Stimulated activated CD8-positive, alpha-beta memory T cell treated with anti-CD3 and anti-CD28 coated beads, Interleukin-4, amount 100 ng/mL, for 1 hour (primary cell): ENCODE results near the gene SOSTDC1.
A peak's percentile ranks its signal among the peaks of the same experiment; 100 is the strongest.
"Not testable (repeated sequence)": the region's sequence is repeated elsewhere in the genome, so short reads cannot be mapped to it uniquely, and the experiment has no call there.

Source experiments
- DNase-seq, 2 donors: peaks; one replicate each; pipeline ENCODE4 v3.0.0-alpha.2; 2020; ENCODE audit warnings: low read depth in 2 of 2, low spot score in 1 of 2

Gene SOSTDC1

DNA sequence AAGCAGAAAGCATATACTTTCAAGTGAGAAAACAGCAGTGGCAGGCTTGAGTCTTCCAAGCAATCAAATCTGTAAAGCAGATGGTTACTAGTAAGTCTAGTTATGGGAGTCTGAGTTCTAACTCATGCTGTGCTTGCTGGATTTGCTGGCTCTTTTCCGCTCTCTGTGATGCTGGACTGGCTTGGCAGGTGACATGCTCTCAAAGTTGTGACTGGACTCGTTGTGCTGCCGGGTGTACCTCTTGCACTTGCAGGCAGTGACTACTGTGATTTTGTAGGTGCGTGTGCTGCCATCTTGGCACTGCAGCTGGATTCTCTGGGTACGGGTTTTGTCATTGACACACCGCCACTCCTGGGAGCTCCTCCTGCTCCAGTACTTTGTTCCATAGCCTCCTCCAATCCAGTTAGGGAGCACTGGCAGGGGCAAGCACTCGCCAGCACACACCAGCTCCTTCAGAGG lies 3.1 kb downstream of the SOSTDC1 start:
- DNase-seq = no peak

DNA sequence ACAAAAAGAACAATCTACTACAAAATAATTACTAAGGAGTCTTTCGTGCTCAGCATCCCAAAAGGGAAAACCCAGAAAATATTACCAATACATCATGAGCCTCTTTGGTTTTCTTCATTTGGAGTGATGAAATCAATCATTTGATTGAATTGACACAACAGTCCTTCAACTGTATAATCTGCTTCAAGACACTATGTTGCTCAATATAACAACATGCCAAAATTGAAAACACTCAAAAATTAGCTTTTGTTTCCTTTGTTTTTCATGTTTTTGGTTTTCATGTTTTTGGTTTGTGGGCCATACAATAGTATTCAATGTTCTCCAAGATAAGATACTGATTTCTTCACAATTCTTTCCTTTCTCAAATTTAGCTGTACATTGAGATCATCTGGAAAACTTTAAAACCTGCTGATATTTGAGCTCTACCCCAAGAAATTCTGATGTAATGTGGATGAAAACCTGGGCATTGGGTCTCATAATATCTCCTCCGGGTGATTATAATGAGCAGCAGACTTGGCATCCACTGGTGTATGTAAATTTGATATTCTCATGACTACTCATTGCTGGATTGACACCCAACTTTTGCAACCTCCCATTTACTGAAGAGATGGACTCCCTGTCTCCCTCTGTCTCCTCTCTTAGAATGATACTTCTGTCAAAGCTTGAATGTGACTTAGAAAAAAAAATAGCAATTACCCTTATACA lies 4.6 kb downstream of the SOSTDC1 start:
- DNase-seq = no peak

DNA sequence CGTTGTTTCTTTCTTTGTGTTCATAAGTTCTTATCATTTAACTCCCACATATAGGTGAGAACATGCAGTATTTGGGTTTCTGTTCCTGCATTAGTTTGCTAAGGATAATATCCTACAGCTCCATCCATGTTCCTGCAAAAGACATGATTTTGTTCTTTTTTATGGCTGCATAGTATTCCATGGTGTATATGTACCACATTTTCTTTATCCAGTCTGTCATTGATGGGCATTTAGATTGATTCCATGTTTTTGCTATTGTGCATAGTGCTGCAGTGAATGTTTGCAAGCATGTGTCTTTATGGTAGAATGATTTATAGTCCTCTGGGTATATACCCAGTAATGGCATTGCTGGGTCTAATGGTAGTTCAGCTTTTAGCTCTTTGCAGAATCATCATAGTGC lies 9.2 kb downstream of the SOSTDC1 start:
- not testable (repeated sequence) for DNase-seq

DNA sequence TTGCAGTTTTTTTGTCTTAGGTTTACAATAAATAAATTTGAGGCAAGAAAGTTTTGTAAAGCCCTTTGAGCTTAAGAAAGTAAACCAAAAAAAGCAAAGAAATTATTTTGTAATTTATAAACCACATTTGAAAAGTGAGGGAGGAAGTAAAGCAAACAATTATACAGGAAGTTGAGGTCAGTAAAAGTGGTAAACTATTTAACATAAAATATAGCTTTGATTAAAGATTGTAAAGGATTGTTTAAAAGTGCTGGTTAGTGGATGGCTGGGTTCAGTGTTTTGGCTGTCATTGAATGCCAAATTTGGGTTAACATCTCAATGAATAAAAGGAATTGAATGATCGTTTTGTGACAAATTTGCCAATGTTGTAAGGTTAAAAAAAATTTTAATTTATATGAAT lies 9.9 kb downstream of the SOSTDC1 start:
- DNase-seq = no peak

DNA sequence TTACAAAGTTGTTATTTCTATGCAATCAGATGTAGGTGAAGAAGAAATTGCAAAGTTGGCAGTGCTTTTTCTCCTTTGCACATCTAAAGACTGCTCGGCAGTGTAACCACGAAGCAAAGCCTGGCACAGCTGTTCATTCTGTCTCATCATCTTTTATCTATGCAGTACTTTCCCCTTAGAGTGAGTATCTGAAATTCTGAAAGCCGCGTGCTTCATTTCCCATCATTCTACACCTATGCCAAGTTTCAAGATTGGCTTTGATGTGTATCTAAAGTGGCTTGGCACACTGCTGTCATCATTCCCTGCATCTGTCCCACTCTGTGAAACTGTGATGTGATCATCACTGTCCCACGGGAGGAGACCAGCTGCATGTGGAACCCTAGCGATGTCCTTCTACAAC lies 15.2 kb downstream of the SOSTDC1 start:
- no peak for DNase-seq

DNA sequence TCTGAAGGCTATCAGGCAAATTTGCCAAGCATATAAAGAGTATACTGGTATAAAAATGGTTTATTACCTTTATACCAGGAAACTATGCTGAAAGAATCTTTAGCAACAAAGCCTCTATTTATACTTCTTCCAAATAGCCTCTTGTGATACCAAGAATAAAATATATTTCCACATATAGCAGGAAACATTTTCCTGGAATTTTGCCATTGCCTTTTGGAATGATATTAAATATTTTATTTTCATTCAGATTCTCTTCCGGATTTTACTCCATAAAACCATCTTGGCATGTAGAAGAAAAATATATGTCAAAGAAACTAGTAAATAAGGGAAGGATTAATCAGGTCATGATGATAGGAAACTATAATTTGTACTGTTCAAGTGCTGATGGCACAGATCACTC lies 17.7 kb downstream of the SOSTDC1 start:
- DNase-seq = no peak

DNA sequence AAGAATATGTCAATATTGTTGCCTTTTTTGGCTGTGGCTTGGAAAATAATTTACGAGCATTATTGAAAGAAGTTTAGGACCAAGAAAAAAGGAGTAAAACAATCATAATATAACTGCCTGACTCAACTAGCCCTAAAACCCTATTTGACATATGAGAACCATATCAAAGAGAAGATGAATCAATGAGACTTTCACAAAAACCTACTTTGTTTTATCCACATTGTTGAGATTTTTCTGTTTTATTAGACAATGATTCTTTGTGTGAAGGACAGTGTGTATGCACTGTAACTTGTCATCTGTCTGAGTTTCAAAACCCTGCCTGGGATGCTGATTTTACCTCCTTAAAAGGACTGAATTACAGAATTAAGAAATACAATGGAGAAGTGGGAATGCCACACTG lies 19.0 kb downstream of the SOSTDC1 start:
- DNase-seq = no peak

DNA sequence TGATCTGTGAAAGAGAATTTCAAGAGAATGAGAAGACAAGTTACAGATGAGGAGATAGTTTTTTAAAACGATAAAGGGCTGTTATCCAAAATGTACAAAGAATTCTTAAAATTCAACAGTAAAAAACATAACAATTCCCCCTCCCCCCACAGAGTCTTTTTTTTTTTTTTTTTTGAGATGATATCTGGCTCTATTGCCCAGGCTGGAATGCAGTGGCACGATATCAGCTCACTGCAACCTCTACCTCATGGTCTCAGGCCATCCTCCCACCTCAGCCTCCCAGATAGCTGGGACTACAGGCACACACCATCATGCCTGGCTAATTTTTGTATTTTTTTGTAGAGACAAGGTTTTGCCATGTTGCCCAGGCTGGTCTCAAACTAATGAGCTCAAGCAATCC lies 21.7 kb downstream of the SOSTDC1 start:
- not testable (repeated sequence) for DNase-seq

DNA sequence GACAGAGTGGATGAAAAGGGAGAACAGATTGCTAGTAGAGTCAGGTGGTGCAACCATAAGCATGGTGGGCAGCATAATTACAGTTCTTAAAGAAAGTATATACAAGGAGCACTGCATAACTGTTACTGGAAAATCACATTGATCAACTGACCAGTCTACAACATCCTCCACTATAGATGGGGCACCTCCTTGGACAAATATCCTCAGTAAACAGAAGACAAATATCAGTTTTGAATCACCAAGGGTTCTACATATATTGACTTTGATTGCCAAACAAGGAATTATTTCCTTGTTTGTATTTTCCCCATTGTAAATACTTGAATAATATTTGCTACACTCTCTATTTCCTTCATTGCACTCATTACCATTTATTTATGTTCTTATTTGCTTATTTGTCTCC lies 26.6 kb downstream of the SOSTDC1 start:
- no peak for DNase-seq

DNA sequence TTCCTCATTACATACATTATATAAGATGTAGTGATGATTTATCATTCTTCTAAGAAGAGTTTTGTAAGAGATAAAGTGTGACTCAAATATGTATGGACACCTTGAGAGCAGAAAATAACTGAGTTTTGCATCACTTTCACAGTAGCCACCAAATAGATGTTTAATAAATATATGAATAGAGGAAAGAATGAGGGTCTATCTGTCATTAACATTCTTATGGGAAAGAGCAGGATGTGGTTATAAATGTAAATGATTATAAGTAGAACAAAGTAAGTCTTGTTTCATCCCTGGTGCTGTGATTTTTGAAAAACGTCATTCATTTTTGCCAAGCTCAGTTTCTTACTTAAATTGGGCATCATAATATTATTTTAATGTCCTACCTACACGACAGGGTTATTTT lies 29.2 kb downstream of the SOSTDC1 start:
- DNase-seq = no peak

DNA sequence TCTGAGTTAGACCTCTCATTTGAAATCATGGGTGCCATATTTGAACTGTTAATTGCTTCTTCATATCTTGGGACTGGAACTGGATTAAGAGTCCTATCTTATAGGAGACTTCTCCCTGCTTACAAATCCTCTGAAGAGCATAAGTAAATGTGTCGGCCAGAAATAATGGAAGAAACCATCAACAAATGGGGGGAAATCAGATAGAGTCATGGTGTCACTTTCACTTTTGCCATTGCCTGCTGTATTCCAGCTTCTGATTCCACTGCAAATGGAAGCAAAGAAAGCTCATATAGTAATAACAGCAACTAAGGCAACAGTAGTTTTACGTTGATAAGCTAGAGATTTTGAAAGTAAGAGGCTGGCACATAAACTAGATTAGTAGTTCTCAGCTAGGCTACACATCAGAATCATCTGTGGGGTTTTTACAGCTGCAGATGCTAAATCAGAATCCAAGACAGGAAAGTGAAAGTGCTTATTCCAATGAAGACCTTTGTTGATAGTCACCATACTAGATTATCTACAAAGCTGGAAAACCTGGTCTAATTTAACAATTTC lies 31.9 kb downstream of the SOSTDC1 start:
- no peak for DNase-seq

DNA sequence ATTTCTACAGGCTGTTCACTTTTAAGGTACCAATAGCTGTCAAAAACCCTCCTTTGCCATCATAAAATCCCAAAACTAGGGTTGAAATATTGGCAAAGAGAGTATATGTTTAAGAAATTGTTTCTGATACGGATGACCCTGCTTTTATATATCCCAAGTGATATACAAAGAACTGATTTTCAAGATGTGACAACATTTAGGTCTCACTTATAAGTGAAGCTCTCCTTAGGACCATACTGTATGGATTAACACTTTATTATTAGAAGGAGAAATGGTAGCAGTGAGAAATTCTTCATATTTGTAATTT lies 33.2 kb downstream of the SOSTDC1 start:
- DNase-seq = no peak

DNA sequence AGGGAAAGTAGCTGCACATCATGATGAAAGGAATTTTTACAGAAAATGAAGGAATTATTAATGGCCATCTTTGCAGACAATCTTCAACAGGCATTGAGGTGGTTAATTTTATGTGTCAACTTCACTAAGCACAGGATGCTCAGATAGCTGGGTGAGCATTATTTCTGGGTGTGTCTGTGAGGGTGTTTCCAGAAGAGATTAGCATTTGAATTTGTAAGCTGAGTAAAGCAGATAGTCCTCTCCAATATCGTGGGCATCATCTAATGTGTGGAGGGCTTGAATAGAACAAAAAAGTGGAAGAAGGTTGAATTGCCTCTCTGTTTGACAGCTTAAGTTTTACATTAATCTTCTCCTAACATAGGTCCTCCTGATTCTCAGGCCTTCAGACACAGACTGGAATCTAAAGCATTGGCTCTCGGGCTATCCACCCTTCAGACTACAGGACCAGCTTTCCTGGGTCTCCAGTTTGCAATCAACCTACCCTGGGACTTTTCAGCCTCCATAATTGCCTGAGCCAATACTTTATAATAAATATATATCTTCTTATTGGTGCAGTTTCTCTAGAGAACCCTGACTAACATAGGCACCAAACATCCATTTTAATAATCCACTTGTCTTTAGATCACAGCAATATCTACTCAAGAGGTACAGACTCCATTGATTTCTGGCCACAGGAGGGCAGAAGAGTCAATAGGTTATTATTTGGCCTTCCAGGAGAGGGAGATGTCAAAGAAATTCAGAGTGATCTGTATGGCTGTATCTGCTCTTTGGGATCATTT lies 33.7 kb downstream of the SOSTDC1 start:
- DNase-seq = no peak

DNA sequence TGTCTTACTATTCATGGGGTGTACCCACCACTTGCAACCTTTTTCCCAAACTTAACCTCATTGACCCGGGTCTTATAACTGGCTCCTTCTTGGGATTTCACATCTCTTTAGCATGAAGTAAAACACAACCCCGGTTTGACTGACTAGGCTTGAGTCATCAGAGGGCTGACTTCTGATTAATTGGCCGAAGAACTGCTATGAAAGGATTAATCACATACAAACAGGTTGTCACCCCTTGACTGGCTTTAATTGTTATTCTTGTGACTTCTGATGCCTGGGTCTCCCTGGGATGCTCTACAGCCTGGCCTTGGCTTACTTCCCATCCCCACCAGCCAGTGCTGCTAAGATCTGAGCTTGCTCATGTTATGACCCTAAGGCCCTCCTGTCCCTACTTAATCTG lies 35.4 kb downstream of the SOSTDC1 start:
- DNase-seq = no peak

DNA sequence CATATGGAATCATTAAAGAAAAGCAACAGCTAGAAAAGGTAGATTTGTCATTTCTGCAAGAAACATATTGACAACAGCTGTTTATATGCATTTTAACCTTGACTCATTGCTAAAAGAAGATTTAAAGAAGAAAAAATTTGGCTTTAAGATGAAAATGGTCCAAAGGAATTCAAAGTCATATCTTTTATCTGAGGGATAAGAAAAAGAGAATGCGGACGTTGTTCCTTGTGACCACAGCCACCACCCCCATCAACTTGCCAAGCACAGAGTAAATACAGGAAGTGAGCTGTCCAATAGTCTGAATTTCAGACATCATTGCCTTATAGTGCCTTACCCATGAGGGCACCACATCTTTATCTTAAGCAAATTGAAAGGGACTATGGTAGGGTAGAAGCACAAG lies 36.9 kb downstream of the SOSTDC1 start:
- DNase-seq = no peak

DNA sequence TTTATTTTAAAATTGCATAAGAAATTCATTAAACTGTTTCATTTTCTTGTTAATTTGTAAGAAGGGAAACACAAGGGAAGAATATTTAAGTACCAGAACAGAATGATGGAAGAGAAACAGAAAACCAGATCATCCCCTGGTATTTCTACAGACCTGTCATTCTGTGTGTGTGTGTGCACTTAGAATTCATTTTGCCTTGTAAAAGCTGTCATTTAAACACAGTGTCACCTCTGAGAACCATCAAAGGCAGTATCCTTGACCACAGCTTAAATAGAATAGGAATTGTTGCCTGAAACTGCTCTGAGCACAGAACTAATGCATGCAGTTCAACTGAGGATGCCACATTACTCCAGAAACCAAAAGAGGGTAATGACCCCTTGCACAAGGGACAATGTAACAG lies 37.4 kb downstream of the SOSTDC1 start:
- no peak for DNase-seq

DNA sequence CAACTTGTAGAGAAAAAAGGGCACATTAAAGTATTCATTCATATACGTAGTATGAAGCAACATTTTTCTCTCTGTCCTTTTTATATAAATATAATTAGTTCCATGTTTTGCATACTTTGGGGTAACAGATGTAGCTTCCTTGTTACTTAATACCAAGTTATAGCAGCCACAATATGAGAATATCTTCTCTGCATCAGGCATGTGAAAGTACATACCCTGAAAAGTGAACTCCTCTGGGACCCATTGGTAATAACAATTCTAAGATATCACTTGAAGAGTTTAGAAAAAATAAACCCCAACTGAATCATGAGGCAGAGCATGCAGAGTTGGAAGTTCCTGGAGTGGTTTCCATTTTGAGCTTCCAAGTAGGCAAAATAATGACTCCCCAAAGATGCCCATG lies 41.8 kb downstream of the SOSTDC1 start:
- no peak for DNase-seq

DNA sequence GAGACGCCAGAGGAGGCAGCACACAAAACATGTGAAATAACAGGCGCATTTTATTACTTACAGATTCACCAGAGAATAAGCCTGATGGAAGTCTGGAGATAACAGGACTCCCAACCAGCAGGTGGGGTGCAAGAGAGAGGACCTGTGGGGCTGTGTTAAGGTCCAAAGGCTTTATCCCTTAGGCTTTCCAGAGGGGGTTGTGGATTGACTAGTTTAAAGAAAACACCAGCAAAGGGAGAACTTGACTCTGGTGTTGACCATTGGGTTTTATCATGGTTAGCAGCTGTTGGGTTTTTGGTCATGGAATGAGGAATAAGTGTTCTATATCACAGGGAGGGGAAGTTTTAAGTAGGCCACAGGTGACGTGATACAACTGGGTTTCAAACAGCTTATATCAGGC lies 42.6 kb downstream of the SOSTDC1 start:
- no peak for DNase-seq

DNA sequence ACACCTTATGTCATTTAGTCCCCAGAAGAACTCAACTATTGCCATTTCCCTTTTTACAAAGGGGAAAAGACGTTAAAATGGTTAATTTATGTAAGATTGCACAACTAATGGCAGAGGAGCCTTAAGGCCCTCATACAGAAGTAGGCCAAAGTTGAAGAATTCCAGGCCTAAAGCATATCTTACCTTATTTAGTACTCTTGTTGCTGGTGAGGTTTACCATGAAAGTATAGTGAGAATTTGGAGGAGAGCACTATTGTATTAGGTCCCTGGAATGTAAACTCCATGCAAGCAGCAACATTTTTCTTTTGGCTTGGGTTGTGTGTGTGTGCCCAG lies 43.5 kb downstream of the SOSTDC1 start:
- no peak for DNase-seq

DNA sequence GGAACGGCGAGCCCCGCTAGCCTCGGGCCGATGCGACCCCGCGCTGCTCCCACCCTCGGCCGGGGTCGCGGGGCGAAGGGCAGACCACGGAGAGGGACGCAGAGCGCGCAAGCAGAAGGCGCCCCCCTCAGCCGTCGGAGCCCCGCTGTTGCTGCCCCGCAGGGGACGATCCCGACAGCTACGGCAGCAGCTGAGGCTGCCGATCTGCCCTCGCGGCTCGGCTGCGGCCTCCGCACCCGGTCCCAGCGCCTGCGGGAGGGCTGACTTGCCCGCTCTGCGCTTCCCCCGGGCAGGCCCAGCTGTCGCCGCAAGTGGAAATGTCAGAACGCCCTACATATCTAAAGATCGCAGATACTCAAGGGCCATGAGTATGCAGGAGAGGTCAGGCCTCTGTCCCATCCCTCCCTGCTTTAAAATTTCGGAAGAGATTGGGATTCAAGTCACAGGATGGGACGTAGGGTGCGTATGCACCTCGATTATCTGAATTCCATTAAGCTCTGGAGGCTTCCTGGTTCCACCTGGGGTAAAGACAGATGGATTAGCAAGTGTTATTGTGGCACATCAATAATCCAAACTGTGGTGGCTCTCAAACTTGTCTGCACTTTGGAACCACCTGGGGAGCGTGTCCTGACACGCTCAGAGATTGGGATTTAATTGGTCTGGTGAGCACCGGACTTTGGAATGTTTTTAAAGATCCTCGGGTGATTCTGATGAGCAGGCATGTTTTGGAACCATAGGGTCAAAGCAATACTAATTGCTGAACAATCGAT lies 44.0 kb downstream of the SOSTDC1 start, which contains the start of gene CRPPA:
TSS of gene CRPPA (minus strand) at position 206 of the 770 bp plus-strand sequence. CDS start 216 bp downstream, outside the sequence.
- DNase-seq = no peak

DNA sequence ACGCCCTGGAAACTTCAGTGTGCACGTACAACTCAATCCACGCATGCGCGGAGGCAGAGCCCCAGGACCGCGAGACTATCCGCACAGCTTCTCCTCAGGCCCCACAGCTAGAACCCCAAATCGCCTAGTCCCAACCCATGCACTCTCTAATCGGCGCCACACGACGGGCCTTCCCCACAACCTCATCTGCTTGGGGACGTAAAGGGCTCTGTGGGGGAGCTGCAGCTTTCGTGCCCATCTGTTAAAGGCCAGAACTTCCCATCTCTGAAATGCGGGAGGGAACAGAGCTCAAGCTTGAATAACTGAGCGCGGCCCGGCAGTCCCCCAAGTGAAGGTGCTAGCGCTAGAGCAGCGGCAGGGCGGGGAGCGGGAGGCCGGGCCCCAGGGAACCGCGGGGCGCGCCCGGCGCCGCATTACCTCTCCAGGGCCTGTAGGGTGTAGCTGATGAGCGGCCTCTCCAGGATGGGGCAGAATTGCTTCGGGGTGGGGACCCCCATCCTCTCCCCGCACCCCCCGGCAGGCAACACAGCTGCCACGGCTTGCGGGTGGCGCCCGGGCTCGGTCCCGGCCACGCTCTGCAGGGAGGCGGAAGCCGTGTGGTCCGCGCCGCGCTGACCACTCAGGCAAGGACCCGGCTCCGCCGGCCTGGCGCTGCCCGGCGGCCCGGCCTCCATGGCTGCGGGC lies 44.7 kb downstream of the SOSTDC1 start:
- DNase-seq = peak; percentile 63 to 69
